Left lobe of liver (tissue), 2 donors: ENCODE results near the gene FSTL5. TPM values are rescaled to one million over a fixed set of nuclear protein-coding genes. Genes with fewer than 3 reads are reported as not detected.
"Not testable (repeated sequence)": the region's sequence is repeated elsewhere in the genome, so short reads cannot be mapped to it uniquely, and the experiment has no call there.

Source experiments
- ATAC-seq: fragments of 200-7000 bp; cut with Tn5 transposase; one replicate; pipeline ENCODE4 v1.9.1; 2020; ENCODE audit warnings: mild to moderate bottlenecking, moderate library complexity
- DNase-seq: peaks from one replicate; pipeline ENCODE4 v3.0.0-alpha.2; 2020; ENCODE audit warnings: low spot score
- total RNA-seq: library from RNA; stranded (reverse); gene quantifications from one replicate; pipeline ENCODE4 v1.2.1, GENCODE V29; 2021
- donor health status: DM: no; HTN: no; CAD: no; lungs with moderate emphysema.
- donor health status: DM: no; HTN: yes; CAD: no.

Gene FSTL5
- total RNA-seq: 0.68 TPM

GRCh38 chr4:162163892-162164759 is at the start of gene FSTL5:
TSS of gene FSTL5 (minus strand) at chr4:162164000. CDS start at chr4:162111396, 52,604 bp downstream.
- peak; percentile 45 for DNase-seq
- ATAC-seq: peak; percentile 67

GRCh38 chr4:162209706-162210105 is 45.9 kb upstream of the FSTL5 start:
- DNase-seq: no peak
- ATAC-seq: no peak

GRCh38 chr4:162203478-162203877 is 39.7 kb upstream of the FSTL5 start:
- DNase-seq, ATAC-seq: not testable (repeated sequence)

- DNase-seq (no peak), ATAC-seq (no peak)
These were observed 37.9 kb upstream of the FSTL5 start for GRCh38 chr4:162201673-162202072.

- DNase-seq (no peak), ATAC-seq (no peak)
These were observed 6.7 kb upstream of the FSTL5 start for GRCh38 chr4:162170509-162170908.

GRCh38 chr4:162164906-162165510 is 1.2 kb upstream of the FSTL5 start:
- ATAC-seq (no peak), DNase-seq (no peak)

GRCh38 chr4:162162672-162163071 is 1.1 kb downstream of the FSTL5 start:
- no peak for ATAC-seq

GRCh38 chr4:162157241-162157640 is 6.6 kb downstream of the FSTL5 start:
- DNase-seq: no peak

More at GRCh38 chr4:162162672-162163071, 1.1 kb downstream of the FSTL5 start:
- no peak for DNase-seq

GRCh38 chr4:162154862-162155540 is 8.8 kb downstream of the FSTL5 start:
- ATAC-seq: no peak

More at GRCh38 chr4:162157241-162157640, 6.6 kb downstream of the FSTL5 start:
- ATAC-seq: no peak

GRCh38 chr4:162151850-162152249 is 11.9 kb downstream of the FSTL5 start:
- DNase-seq: no peak
- no peak for ATAC-seq

More at GRCh38 chr4:162154862-162155540, 8.8 kb downstream of the FSTL5 start:
- no peak for DNase-seq

GRCh38 chr4:162151386-162151785 is 12.4 kb downstream of the FSTL5 start:
- DNase-seq (no peak), ATAC-seq (no peak)

- ATAC-seq (no peak), DNase-seq (no peak)
These were observed 14.2 kb downstream of the FSTL5 start for GRCh38 chr4:162149644-162150043.

GRCh38 chr4:162140051-162140683 is 23.6 kb downstream of the FSTL5 start:
- no peak for DNase-seq
- ATAC-seq: no peak

GRCh38 chr4:162139412-162139811 is 24.4 kb downstream of the FSTL5 start:
- DNase-seq: no peak
- ATAC-seq: no peak

- ATAC-seq: no peak
- DNase-seq: no peak
These were observed 32.5 kb downstream of the FSTL5 start for GRCh38 chr4:162131256-162131655.

GRCh38 chr4:162126729-162127128 is 37.1 kb downstream of the FSTL5 start:
- no peak for ATAC-seq

GRCh38 chr4:162117051-162117450 is 46.7 kb downstream of the FSTL5 start:
- DNase-seq (no peak), ATAC-seq (no peak)

More at GRCh38 chr4:162126729-162127128, 37.1 kb downstream of the FSTL5 start:
- DNase-seq: no peak

GRCh38 chr4:162116095-162116779 is 47.6 kb downstream of the FSTL5 start:
- no peak for DNase-seq

GRCh38 chr4:162115333-162115732 is 48.5 kb downstream of the FSTL5 start:
- DNase-seq: no peak
- ATAC-seq: no peak

More at GRCh38 chr4:162116095-162116779, 47.6 kb downstream of the FSTL5 start:
- ATAC-seq: no peak

- ATAC-seq (no peak), DNase-seq (no peak)
These were observed 52.7 kb downstream of the FSTL5 start for GRCh38 chr4:162111078-162111477.
